Measurements from ENCODE around the gene CHD2. TPM values are rescaled to one million over a fixed set of nuclear protein-coding genes. Genes with fewer than 3 reads are reported as not detected.
A peak's percentile ranks its signal among the peaks of the same experiment; 100 is the strongest.

The CHD2 gene
- total RNA-seq, 6 donors from 2014 or later: 102 to 500 (median 155) TPM

DNA sequence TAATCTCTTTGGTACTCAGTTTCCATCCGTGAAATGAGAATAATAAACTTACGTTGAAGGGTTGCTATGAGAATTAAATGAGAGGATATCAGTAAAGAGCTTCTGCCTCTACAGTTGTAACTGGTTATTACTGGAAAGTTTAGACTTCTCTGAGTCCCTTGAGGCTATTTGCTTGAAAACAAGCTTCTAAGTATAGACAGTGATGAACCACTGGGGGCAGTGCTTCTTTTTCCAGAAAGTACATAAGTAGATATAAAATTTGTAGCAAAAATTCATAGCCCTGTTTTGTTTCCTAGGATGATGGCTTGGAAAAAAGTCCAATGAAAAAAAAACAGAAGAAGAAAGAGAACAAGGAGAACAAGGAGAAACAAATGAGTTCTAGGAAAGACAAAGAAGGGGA, 101.8 kb downstream of the CHD2 start:
- peaks cover 72 to 100% (median 84%) of the 10 kb centered on the region in 4 donors for H3K36me3 ChIP-seq
- DNase-seq: no peak
- no peak for ATAC-seq (ENCODE audit: low FRiP score in 2 of 2)
- no peak for TF ChIP-seq POLR2A (IDR thresholded peaks at IDR 0.05)
- H3K4me3 ChIP-seq: no peak overlapping the region
- WGBS, 2 donors: 96 to 98% methylated on average over 2 of the region's 2 CpGs
- no peaks in the 10 kb centered on the region for H3K9me3 ChIP-seq
- H3K27ac ChIP-seq: no peak overlapping the region
- H3K4me1 ChIP-seq: no peaks in the 10 kb centered on the region
- no peaks in the 10 kb centered on the region for H3K27me3 ChIP-seq

GRCh38 chr15:93005133-93005532, 105.0 kb downstream of the CHD2 start:
- Histone ChIP-seq H3K4me1 (no peaks in the 10 kb centered on the region), H3K27ac (no peak overlapping the region), H3K9me3 (no peaks in the 10 kb centered on the region), H3K36me3 (peaks cover 66 to 98% (median 80%) of the 10 kb centered on the region in 4 donors), H3K4me3 (no peak overlapping the region), H3K27me3 (no peaks in the 10 kb centered on the region)
- no peak for TF ChIP-seq CTCF (IDR thresholded peaks at IDR 0.05)
- 87 to 91% methylated on average over 4 of the region's 4 CpGs for WGBS, 2 donors
- ATAC-seq (ENCODE audit: low FRiP score in 2 of 2) (peak in 1 of 2 donors; percentile 40), DNase-seq (no peak)

DNA sequence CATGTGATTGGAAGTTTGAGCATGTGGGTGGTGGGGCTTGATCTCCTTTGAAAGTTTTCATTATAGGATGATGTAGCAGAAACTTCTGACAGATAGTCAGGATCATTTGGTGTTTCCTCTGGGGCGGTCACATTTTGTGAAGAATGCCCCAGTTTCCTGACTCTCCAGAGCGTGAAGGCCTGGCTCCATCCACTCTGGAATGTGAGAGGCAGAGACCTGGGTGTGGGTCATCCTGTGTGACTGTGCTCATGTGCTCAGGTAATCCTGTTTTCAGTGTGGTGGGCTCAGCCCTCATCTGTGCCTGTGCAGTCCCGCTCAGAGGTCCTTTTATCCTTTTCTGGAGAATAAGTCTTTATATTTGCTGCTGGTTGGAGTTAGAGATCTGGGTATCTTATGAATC, 107.9 kb downstream of the CHD2 start:
- H3K27ac ChIP-seq: no peak overlapping the region
- DNase-seq (no peak), ATAC-seq (ENCODE audit: low FRiP score in 2 of 2) (no peak)
- no peak for TF ChIP-seq EP300 (IDR thresholded peaks at IDR 0.05)
- TF ChIP-seq CTCF (IDR thresholded peaks at IDR 0.05): no peak
- TF ChIP-seq POLR2AphosphoS5 (IDR thresholded peaks at IDR 0.05): no peak
- no peak for TF ChIP-seq POLR2A (IDR thresholded peaks at IDR 0.05)
- H3K27me3 ChIP-seq: no peaks in the 10 kb centered on the region
- peaks cover 65 to 98% (median 80%) of the 10 kb centered on the region in 4 donors for H3K36me3 ChIP-seq
- WGBS, 2 donors: 91 to 97% methylated on average over 3 of the region's 3 CpGs
- no peak overlapping the region for H3K4me3 ChIP-seq
- H3K9me3 ChIP-seq: no peaks in the 10 kb centered on the region
- no peaks in the 10 kb centered on the region for H3K4me1 ChIP-seq

DNA sequence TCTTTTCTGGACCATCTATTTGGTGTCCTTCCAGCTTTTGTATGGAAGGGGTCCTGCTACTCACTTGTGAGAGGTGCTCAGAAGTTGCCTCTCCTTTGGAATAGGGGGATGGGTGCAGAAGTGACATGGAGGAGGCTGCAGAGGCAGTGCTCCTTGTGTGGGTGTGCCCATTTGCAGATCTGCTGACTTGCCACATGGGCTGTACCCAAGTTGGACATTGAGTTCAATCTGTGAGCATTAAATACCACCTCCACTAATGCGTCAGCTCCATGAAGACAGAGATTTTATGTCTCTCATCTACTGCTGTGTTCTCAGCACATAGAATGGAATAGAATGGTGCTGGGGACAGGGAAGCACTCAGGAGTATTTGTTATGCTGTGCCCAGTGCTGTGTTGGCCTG, 112.7 kb downstream of the CHD2 start:
- ATAC-seq (ENCODE audit: low FRiP score in 2 of 2): no peak

GRCh38 chr15:93017526-93017925, 117.4 kb downstream of the CHD2 start:
- H3K9me3 ChIP-seq: no peaks in the 10 kb centered on the region
- WGBS, 2 donors: 79 to 82% methylated on average over 6 of the region's 6 CpGs
- H3K4me1 ChIP-seq: no peaks in the 10 kb centered on the region
- no peak for TF ChIP-seq CTCF (IDR thresholded peaks at IDR 0.05)
- TF ChIP-seq POLR2AphosphoS5 (IDR thresholded peaks at IDR 0.05): no peak
- no peak for TF ChIP-seq POLR2A (IDR thresholded peaks at IDR 0.05)
- H3K4me3 ChIP-seq: no peak overlapping the region
- DNase-seq (no peak), ATAC-seq (ENCODE audit: low FRiP score in 2 of 2) (peak in 1 of 2 donors; percentile 27)
- peaks cover 61 to 98% (median 85%) of the 10 kb centered on the region in 4 donors for H3K36me3 ChIP-seq
- H3K27ac ChIP-seq: peak overlapping the region in 1 of 4 donors; percentile 17
- no peaks in the 10 kb centered on the region for H3K27me3 ChIP-seq

More for the DNA sequence above, 112.7 kb downstream of the CHD2 start:
- no peak for DNase-seq
- H3K36me3 ChIP-seq: peaks cover 78 to 98% (median 91%) of the 10 kb centered on the region in 4 donors
- no peaks in the 10 kb centered on the region for H3K4me1 ChIP-seq
- no peaks in the 10 kb centered on the region for H3K27me3 ChIP-seq
- no peak overlapping the region for H3K27ac ChIP-seq
- H3K4me3 ChIP-seq: no peak overlapping the region
- H3K9me3 ChIP-seq: no peaks in the 10 kb centered on the region
- WGBS, 2 donors: 100% methylated on average over 1 of the region's 1 CpG
- no peak for TF ChIP-seq POLR2A (IDR thresholded peaks at IDR 0.05)
- TF ChIP-seq POLR2AphosphoS5 (IDR thresholded peaks at IDR 0.05): no peak
- TF ChIP-seq EP300 (IDR thresholded peaks at IDR 0.05): no peak
- TF ChIP-seq CTCF (IDR thresholded peaks at IDR 0.05): no peak

All from upper lobe of left lung (tissue), 6 donors.